ENCODE data around the gene JARID2. TPM values are rescaled to one million over a fixed set of nuclear protein-coding genes. Genes with fewer than 3 reads are reported as not detected.

The JARID2 gene
- total and polyA plus RNA-seq, 10 of the 15 experiments (the other 5 are each of a cell fraction or from before 2014, with no cell fraction given) = 4.2 to 21.6 (median 11.7) TPM

GRCh38 chr6:15363523-15364400 lies 117.9 kb downstream of the JARID2 start (continued):
- TF ChIP-seq ATF2 (IDR thresholded peaks at IDR 0.05; ENCODE audit: low read length) (peak; percentile 63), JUND (IDR thresholded peaks at IDR 0.05; ENCODE audit: low read depth, low read length) (0 out of 2 replicates have a peak, but pooled peaks have one; percentile 20), MXI1 (IDR thresholded peaks at IDR 0.05; ENCODE audit: low read depth, low read length) (no peak), KDM1A (IDR thresholded peaks at IDR 0.05; ENCODE audit: borderline replicate concordance) (no peak), RFX5 (IDR thresholded peaks at IDR 0.05; ENCODE audit: low read depth, low read length) (no peak), ZNF384 (IDR thresholded peaks at IDR 0.05; ENCODE audit: borderline replicate concordance, low read depth, low read length) (no peak), HDAC6 (IDR thresholded peaks at IDR 0.05; ENCODE audit: unreplicated experiment) (no peak), FOXK2 (IDR thresholded peaks at IDR 0.05) (no peak), DPF2 (IDR thresholded peaks at IDR 0.05) (0 out of 2 replicates have a peak, but pooled peaks have one; percentile 58), SREBF1 (IDR thresholded peaks at IDR 0.05; ENCODE audit: low read length) (no peak), TCF7 (IDR thresholded peaks at IDR 0.05; ENCODE audit: borderline replicate concordance) (no peak), ZBTB11 (CRISPR knock-in tag; IDR thresholded peaks at IDR 0.05) (no peak)
